PC-3 (cell line): ENCODE data around the gene UACA. TPM values are rescaled to one million over a fixed set of nuclear protein-coding genes. Genes with fewer than 3 reads are reported as not detected.

ENCODE experiments used
- ATAC-seq: fragments of 200-7000 bp; cut with Tn5 transposase; 2 replicates; pipeline ENCODE4 v1.9.1; 2020; ENCODE audit warnings: mild to moderate bottlenecking, moderate library complexity
- Bru-seq: library from RNA; stranded (reverse); fragments of 400-500 nt; gene quantifications from one replicate; lab custom pipeline; 2021; lab: Mats Ljungman, UMichigan
- BruChase-seq, 2 experiments: library from RNA; stranded (reverse); fragments of 400-500 nt; gene quantifications; one replicate each; lab custom pipeline; 2021; lab: Mats Ljungman, UMichigan
- BruUV-seq: library from RNA; stranded (reverse); fragments of 400-500 nt; replicated peaks from 2 replicates; lab custom pipeline; 2021; lab: Mats Ljungman, UMichigan
- CTCF ChIA-PET: fragments of 300-600 bp; sonication (Branson Sonifier 250); formaldehyde crosslinking; loops from one replicate; lab custom pipeline; 2022; ENCODE audit warnings: antibody characterized with exemption; lab: Charles Lee
- POLR2A ChIA-PET: fragments of 300-600 bp; sonication (Branson Sonifier 250); formaldehyde crosslinking; loops from one replicate; lab custom pipeline; 2022; ENCODE audit warnings: antibody characterized with exemption; ENCODE audit not compliant: unreplicated experiment; lab: Charles Lee
- DNase-seq: peaks from one replicate; pipeline ENCODE4 v3.0.0-alpha.2; 2015
- H2AFZ ChIP-seq: fragments of 300-600 bp; sonication (generic); 2 replicates; pipeline ENCODE4 v1.6.0; 2016; ENCODE audit warnings: antibody characterized with exemption, low read length
- H3F3A ChIP-seq: fragments of 300-600 bp; sonication (generic); one replicate; pipeline ENCODE4 v1.6.0; 2017; ENCODE audit warnings: antibody characterized with exemption, low read length, control low read depth, mild to moderate bottlenecking; ENCODE audit not compliant: unreplicated experiment
- H3K27ac ChIP-seq: fragments of 300-600 bp; sonication (generic); 2 replicates; pipeline ENCODE4 v1.5.1; 2016; ENCODE audit warnings: mild to moderate bottlenecking, low read length
- H3K27me3 ChIP-seq: fragments of 300-600 bp; sonication (generic); 2 replicates; pipeline ENCODE4 v1.6.1; 2016; ENCODE audit warnings: low read length, mixed read lengths
- H3K36me3 ChIP-seq: fragments of 300-600 bp; sonication (generic); 2 replicates; pipeline ENCODE4 v1.6.1; 2016; ENCODE audit warnings: low read depth, mixed run types, low read length, mixed read lengths
- H3K4me1 ChIP-seq: fragments of 300-600 bp; sonication (generic); 2 replicates; pipeline ENCODE4 v1.5.1; 2016; ENCODE audit warnings: low read length; ENCODE audit not compliant: insufficient read depth
- H3K4me2 ChIP-seq: fragments of 300-600 bp; sonication (generic); 2 replicates; pipeline ENCODE4 v1.6.0; 2016; ENCODE audit warnings: low read length
- H3K4me3 ChIP-seq: fragments of 300-600 bp; sonication (generic); 2 replicates; pipeline ENCODE4 v1.5.1; 2016; ENCODE audit warnings: mild to moderate bottlenecking, low read length, mixed read lengths
- H3K79me2 ChIP-seq: fragments of 300-600 bp; sonication (generic); 2 replicates; pipeline ENCODE4 v1.6.1; 2017; ENCODE audit warnings: low read length, mixed read lengths
- H3K9ac ChIP-seq: fragments of 300-600 bp; sonication (generic); 2 replicates; pipeline ENCODE4 v1.6.0; 2016; ENCODE audit warnings: mild to moderate bottlenecking, low read length
- H3K9me2 ChIP-seq: fragments of 300-600 bp; sonication (generic); replicated peaks from 2 replicates; pipeline ENCODE4 v1.6.1; 2016; ENCODE audit warnings: mixed run types, low read length, mixed read lengths
- H3K9me3 ChIP-seq: fragments of 300-600 bp; sonication (generic); 2 replicates; pipeline ENCODE4 v1.6.1; 2016; ENCODE audit warnings: low read length, mixed read lengths
- H4K20me1 ChIP-seq: fragments of 300-600 bp; sonication (generic); 2 replicates; pipeline ENCODE4 v1.6.1; 2016; ENCODE audit warnings: low read length, mixed read lengths
- CTCF ChIP-seq: fragments of 300-600 bp; sonication (generic); conservative IDR thresholded peaks from 2 replicates; pipeline ENCODE4 v1.5.1; 2017; ENCODE audit warnings: antibody characterized with exemption, low read depth, mild to moderate bottlenecking, low read length
- EZH2 ChIP-seq: fragments of 300-600 bp; sonication (generic); IDR thresholded peaks from one replicate; pipeline ENCODE4 v1.6.1; 2017; ENCODE audit warnings: antibody characterized with exemption, mild to moderate bottlenecking, low read length; ENCODE audit not compliant: unreplicated experiment
- EZH2phosphoT487 ChIP-seq: fragments of 300-600 bp; sonication (generic); IDR thresholded peaks from 2 replicates; pipeline ENCODE4 v1.6.1; 2018; ENCODE audit warnings: mild to moderate bottlenecking, antibody characterized with exemption, low read length, borderline replicate concordance
- intact Hi-C: fragments of 100-400 bp; cut with micrococcal nuclease; formaldehyde crosslinking; loops from 2 replicates; pipeline ENCODE4 v1.9.0; 2023
- long read RNA-seq: library from polyadenylated mRNA; unstranded; transcript quantifications from one replicate; pipeline ENCODE4 v2.0.0, GENCODE V29; 2021; ENCODE audit not compliant: unreplicated experiment
- total RNA-seq: library from RNA; depleted of rRNA; stranded (reverse); fragments of >200 nt; gene quantifications from 2 replicates; pipeline ENCODE4 v1.2.3, GENCODE V29; 2014; rRNA removed

UACA gene
- 21.7 and 26.7 TPM in 2 replicates for total RNA-seq
- percentile 92 among the genes with signal in this experiment for Bru-seq, nascent RNA
- BruChase-seq, experiment 1, labeled RNA remaining after a 6-hour chase = percentile 83 among the genes with signal in this experiment
- BruChase-seq, experiment 2, labeled RNA remaining after a 2-hour chase = percentile 90 among the genes with signal in this experiment
- long read RNA-seq, full-length matches to known transcripts = 5 of 91 reads
- long read RNA-seq, partial matches to known transcripts = 63 of 91 reads
- long read RNA-seq, other reads (novel, unspliced or antisense) = 23 of 91 reads

- H3K79me2 ChIP-seq = peaks cover 49% of the 10 kb centered on the region
- CTCF ChIA-PET = interaction anchor here (0.6 to 1.0 kb wide), 2 partner anchors 50 to 84 kb away, joined by 4 to 5 read pairs; no protein-coding TSS in a partner anchor
- no peaks in the 10 kb centered on the region for H3K27me3 ChIP-seq
- peaks cover 8% of the 10 kb centered on the region for H4K20me1 ChIP-seq
- peak; percentile 88 for ATAC-seq
- intact Hi-C loops = loop anchor here (2.0 to 10.0 kb wide), 3 partner anchors 34 to 111 kb away; no protein-coding TSS in a partner anchor
- peak within 1 kb of the TSS; percentile 97 for H3K4me3 ChIP-seq
- DNase-seq = peak; percentile 98
- H3K9me3 ChIP-seq = no peaks in the 10 kb centered on the region
- H3K4me1 ChIP-seq = peaks cover 16% of the 10 kb centered on the region
- BruUV-seq = no TSS peak
- no peaks in the 10 kb centered on the region; the same call in 1 of the 2 replicates for H3K36me3 ChIP-seq
- H3K9ac ChIP-seq = peak within 1 kb of the TSS; percentile 92
- peak within 1 kb of the TSS; percentile 95 for H3K4me2 ChIP-seq
- peak within 1 kb of the TSS; percentile 80 for H3K27ac ChIP-seq
- TF ChIP-seq EZH2phosphoT487 (no peak), EZH2 (no peak), CTCF (no peak)
- no peaks in the 10 kb centered on the region for H3F3A ChIP-seq
- POLR2A ChIA-PET = no interaction called here
- no peaks in the 10 kb centered on the region for H3K9me2 ChIP-seq
- peak within 1 kb of the TSS; percentile 89 for H2AFZ ChIP-seq
Observed at GRCh38 chr15:70763120-70763949, at the start of gene UACA. TSS of gene UACA (minus strand) at chr15:70763558. CDS start at chr15:70763407, 151 bp downstream.

- H3K4me3 ChIP-seq = no peak overlapping the region
- intact Hi-C loops = loop anchor here (2.0 to 5.0 kb wide), 3 partner anchors 36 to 126 kb away; partner anchors contain the start of gene UACA
- ChIA-PET CTCF (interaction anchor here (0.6 to 1.8 kb wide), 5 partner anchors 18 to 379 kb away, joined by 3 to 13 read pairs (median 4); partner anchors contain the start of gene UACA), POLR2A (interaction anchor here (0.5 to 0.6 kb wide), 2 partner anchors 74 to 133 kb away, joined by 4 to 7 read pairs; no protein-coding TSS in a partner anchor)
- H3K27me3 ChIP-seq = no peaks in the 10 kb centered on the region
- H3K79me2 ChIP-seq = no peaks in the 10 kb centered on the region
- ATAC-seq = peak; percentile 78
- peaks cover 55% of the 10 kb centered on the region for H3K4me1 ChIP-seq
- peak overlapping the region; percentile 62 for H3K27ac ChIP-seq
- no TSS peak for BruUV-seq
- no peak overlapping the region for H2AFZ ChIP-seq
- no peaks in the 10 kb centered on the region for H3K9me2 ChIP-seq
- no peaks in the 10 kb centered on the region for H3K36me3 ChIP-seq
- no peaks in the 10 kb centered on the region for H3F3A ChIP-seq
- no peaks in the 10 kb centered on the region for H4K20me1 ChIP-seq
- H3K9me3 ChIP-seq = no peaks in the 10 kb centered on the region
- H3K9ac ChIP-seq = no peak overlapping the region
- DNase-seq = peak; percentile 93
- TF ChIP-seq EZH2phosphoT487 (no peak), EZH2 (no peak), CTCF (no peak)
- H3K4me2 ChIP-seq = peak overlapping the region; percentile 80
Observed at GRCh38 chr15:70812827-70813364, 49.5 kb upstream of the UACA start.
